ENCODE results near the gene H2BK1. TPM values are rescaled to one million over a fixed set of nuclear protein-coding genes. Genes with fewer than 3 reads are reported as not detected.

The H2BK1 gene
- total and polyA plus RNA-seq, 2 of the 13 experiments (the other 11 are each of a cell fraction or from before 2014, with no cell fraction given) = not detected

GRCh38 chr7:151172273-151173141 is 37.8 kb downstream of the H2BK1 start (continued):
- TF ChIP-seq ZNF230 (CRISPR knock-in tag; IDR thresholded peaks at IDR 0.05) (no peak), TFAP4 (IDR thresholded peaks at IDR 0.05; ENCODE audit: borderline replicate concordance, low read depth) (no peak), KDM2A (CRISPR knock-in tag; IDR thresholded peaks at IDR 0.05; ENCODE audit: borderline replicate concordance, low read depth) (peak; percentile 94), PATZ1 (CRISPR knock-in tag; IDR thresholded peaks at IDR 0.05) (0 out of 2 replicates have a peak, but pooled peaks have one; percentile 13), ZNF30 (CRISPR knock-in tag; IDR thresholded peaks at IDR 0.05) (no peak), RNF2 (conservative IDR thresholded peaks at IDR 0.05; ENCODE audit: low read depth) (peak; percentile 55; the same call in 1 of the 2 replicates), ZNF687 (CRISPR knock-in tag; IDR thresholded peaks at IDR 0.05) (peak; percentile 68), SRSF1 (optimal IDR thresholded peaks at IDR 0.05; ENCODE audit: low read depth, low read length) (no peak), BCL6 (CRISPR knock-in tag; IDR thresholded peaks at IDR 0.05) (peak; percentile 30; the same call in 1 of the 2 replicates), ARHGAP35 (CRISPR knock-in tag; IDR thresholded peaks at IDR 0.05; ENCODE audit: borderline replicate concordance) (peak; percentile 84; the same call in 1 of the 2 replicates), ZSCAN5A (CRISPR knock-in tag; IDR thresholded peaks at IDR 0.05; ENCODE audit: borderline replicate concordance) (0 out of 2 replicates have a peak, but pooled peaks have one; percentile 15), ZNF556 (CRISPR knock-in tag; IDR thresholded peaks at IDR 0.05; ENCODE audit: borderline replicate concordance) (peak; percentile 70; the same call in 1 of the 2 replicates), ZNF768 (CRISPR knock-in tag; IDR thresholded peaks at IDR 0.05) (peak; percentile 45; the same call in 1 of the 2 replicates), FOXA3 (CRISPR knock-in tag; IDR thresholded peaks at IDR 0.05) (peak; percentile 46), SP1 (IDR thresholded peaks at IDR 0.05) (no peak), SP1 (CRISPR knock-in tag; IDR thresholded peaks at IDR 0.05) (0 out of 2 replicates have a peak, but pooled peaks have one; percentile 39), ZMYM4 (CRISPR knock-in tag; IDR thresholded peaks at IDR 0.05) (peak; percentile 62), CCAR2 (optimal IDR thresholded peaks at IDR 0.05; ENCODE audit: low read depth, low read length) (no peak), SP5 (CRISPR knock-in tag; IDR thresholded peaks at IDR 0.05; ENCODE audit: borderline replicate concordance, low read depth) (0 out of 2 replicates have a peak, but pooled peaks have one; percentile 45), SMC3 (IDR thresholded peaks at IDR 0.05; ENCODE audit: low read length) (peak; percentile 64; the same call in 1 of the 2 replicates)
